H1 (cell line): ENCODE measurements around the gene MYO1G. TPM values are rescaled to one million over a fixed set of nuclear protein-coding genes. Genes with fewer than 3 reads are reported as not detected.

Experiments
- CBX5 ChIP-seq: fragments of 300-800, 300-1000 bp; sonication (generic); IDR thresholded peaks from 2 replicates; pipeline ENCODE4 v1.7.1; 2016; ENCODE audit warnings: antibody characterized with exemption, low read length, low read depth
- SP1 ChIP-seq: IDR thresholded peaks from 2 replicates; pipeline ENCODE4 v1.6.1; 2011; ENCODE audit warnings: low read depth, low read length
- YY1 ChIP-seq: IDR thresholded peaks from 2 replicates; pipeline ENCODE4 v1.6.1; 2011; ENCODE audit warnings: low read depth, mild to moderate bottlenecking, low read length
- ZNF274 ChIP-seq: IDR thresholded peaks from 2 replicates; pipeline ENCODE4 v1.7.0; 2012; ENCODE audit warnings: low read length, borderline replicate concordance; ENCODE audit errors: extremely low read depth
- polyA plus RNA-seq, 7 experiments: library from polyadenylated mRNA; depleted of rRNA in 3 of 7; stranded (reverse) in 5 of 7; unstranded in 2 of 7; fragments of >200 nt in 5 of 7; fragments of 200-250 nt in 2 of 7; gene quantifications; 1 replicate in 5 of 7; 2 replicates in 1 of 7; 4 replicates in 1 of 7; pipeline versions ENCODE4 v1.2.1 to v1.2.3, GENCODE V29; 2011 to 2013; ENCODE audit warnings: missing spikeins in 2 of 7, mixed read lengths in 2 of 7
- total RNA-seq: library from RNA; stranded (reverse); fragmentation: NEBNext Ultra II Directional; extraction: Animal tissue kit (Norgen Biotek cat#: 25700); gene quantifications from 2 replicates; pipeline ENCODE4 v1.2.1, GENCODE V29; 2021

The MYO1G gene
- total and polyA plus RNA-seq, 2 of the 8 experiments (the other 6 are each of a cell fraction or from before 2014, with no cell fraction given) = 0.08 to 0.19 TPM

- no peak for TF ChIP-seq ZNF274
- TF ChIP-seq SP1 = no peak
- no peak for TF ChIP-seq CBX5
- peak; percentile 95 for TF ChIP-seq YY1
Measured at GRCh38 chr7:44999245-45000092, 20.7 kb upstream of the MYO1G start (continued).
